NT2/D1 (cell line): ENCODE results near the gene CACNA1C.

ENCODE experiments used
- YY1 ChIP-seq: IDR thresholded peaks from 2 replicates; pipeline ENCODE4 v1.6.1; 2011; ENCODE audit not compliant: insufficient read length, insufficient read depth
- ZNF274 ChIP-seq: IDR thresholded peaks from 2 replicates; pipeline ENCODE4 v1.6.1; 2011; ENCODE audit warnings: mild to moderate bottlenecking, low read depth, low read length

- TF ChIP-seq YY1 (no peak), ZNF274 (no peak)
Observed at GRCh38 chr12:2068653-2069052, 15.9 kb downstream of the CACNA1C start.
